ENCODE results near the gene EEF1AKMT1. TPM values are rescaled to one million over a fixed set of nuclear protein-coding genes. Genes with fewer than 3 reads are reported as not detected.

Gene EEF1AKMT1
- total and polyA plus RNA-seq, 8 donors: 2.6 to 6.4 (median 3.8) TPM

GRCh38 chr13:20814224-20814910 is 40.6 kb upstream of the EEF1AKMT1 start:
- Histone ChIP-seq H3K4me3 (no peak overlapping the region), H3K36me3 (no peaks in the 10 kb centered on the region), H3K4me1 (peaks cover 0 to 12% (median 0%) of the 10 kb centered on the region in 3 donors), H3K27me3 (no peaks in the 10 kb centered on the region), H3K27ac (peak overlapping the region in 1 of 4 donors; percentile 24), H3K9me3 (no peaks in the 10 kb centered on the region)
- ATAC-seq (peak; percentile 94 to 97 (median 95)), DNase-seq (peak; percentile 50 to 79 (median 70)), FAIRE-seq (peak; percentile 92)
- intact Hi-C loops (cut with DNase I): no loop called here
- TF ChIP-seq CTCF (IDR thresholded peaks at IDR 0.05): no peak
- 36% methylated on average over 5 of the region's 5 CpGs for WGBS, 2 donors

- TF ChIP-seq CTCF (IDR thresholded peaks at IDR 0.05): no peak
- H3K27ac ChIP-seq: no peak overlapping the region
- no peak overlapping the region for H3K4me3 ChIP-seq
- FAIRE-seq (no peak), DNase-seq (no peak), ATAC-seq (no peak)
- peaks cover 0 to 12% (median 0%) of the 10 kb centered on the region in 3 donors for H3K4me1 ChIP-seq
- intact Hi-C loops (cut with DNase I): no loop called here
- H3K27me3 ChIP-seq: no peaks in the 10 kb centered on the region
- H3K9me3 ChIP-seq: no peaks in the 10 kb centered on the region
- H3K36me3 ChIP-seq: peaks cover 0 to 8% (median 8%) of the 10 kb centered on the region in 3 donors
- 95 to 97% methylated on average over 7 of the region's 7 CpGs for WGBS, 2 donors
Observed at GRCh38 chr13:20812890-20813289, 39.1 kb upstream of the EEF1AKMT1 start.

- FAIRE-seq (no peak), DNase-seq (no peak), ATAC-seq (no peak)
- no peak overlapping the region for H3K27ac ChIP-seq
- H3K36me3 ChIP-seq: peaks cover 0 to 16% (median 8%) of the 10 kb centered on the region in 3 donors
- H3K27me3 ChIP-seq: no peaks in the 10 kb centered on the region
- TF ChIP-seq CTCF (IDR thresholded peaks at IDR 0.05): no peak
- H3K9me3 ChIP-seq: no peaks in the 10 kb centered on the region
- WGBS, 2 donors: 89 to 90% methylated on average over 2 of the region's 2 CpGs
- H3K4me3 ChIP-seq: no peak overlapping the region
- H3K4me1 ChIP-seq: peaks cover 0 to 12% (median 0%) of the 10 kb centered on the region in 3 donors
- intact Hi-C loops (cut with DNase I): no loop called here
Observed at GRCh38 chr13:20810808-20811207, 37.0 kb upstream of the EEF1AKMT1 start.

GRCh38 chr13:20808874-20809273 is 35.1 kb upstream of the EEF1AKMT1 start:
- Histone ChIP-seq H3K27ac (no peak overlapping the region), H3K9me3 (no peaks in the 10 kb centered on the region), H3K4me3 (no peak overlapping the region), H3K27me3 (no peaks in the 10 kb centered on the region), H3K4me1 (peaks cover 0 to 4% (median 0%) of the 10 kb centered on the region in 3 donors), H3K36me3 (peaks cover 0 to 16% (median 8%) of the 10 kb centered on the region in 3 donors)
- FAIRE-seq (no peak), DNase-seq (no peak), ATAC-seq (no peak)
- intact Hi-C loops (cut with DNase I): no loop called here
- WGBS, 2 donors: 91 to 97% methylated on average over 4 of the region's 4 CpGs
- no peak for TF ChIP-seq CTCF (IDR thresholded peaks at IDR 0.05)

Measured in pancreas (tissue), 10 donors.